NB4 (cell line): ENCODE results near the gene ARHGEF37.

Source experiments
- MYC ChIP-seq: IDR thresholded peaks from 2 replicates; pipeline ENCODE4 v1.6.1; 2011; ENCODE audit warnings: low read depth, low read length
- POLR2A ChIP-seq: IDR thresholded peaks from 2 replicates; pipeline ENCODE4 v1.6.1; 2011; ENCODE audit warnings: mild to moderate bottlenecking; ENCODE audit not compliant: insufficient read length; ENCODE audit errors: extremely low read depth
- TF ChIP-seq, protein P1 (sequence below): IDR thresholded peaks from one replicate; pipeline ENCODE4 v1.5.1; 2012; ENCODE audit warnings: low read depth, low read length

DNA sequence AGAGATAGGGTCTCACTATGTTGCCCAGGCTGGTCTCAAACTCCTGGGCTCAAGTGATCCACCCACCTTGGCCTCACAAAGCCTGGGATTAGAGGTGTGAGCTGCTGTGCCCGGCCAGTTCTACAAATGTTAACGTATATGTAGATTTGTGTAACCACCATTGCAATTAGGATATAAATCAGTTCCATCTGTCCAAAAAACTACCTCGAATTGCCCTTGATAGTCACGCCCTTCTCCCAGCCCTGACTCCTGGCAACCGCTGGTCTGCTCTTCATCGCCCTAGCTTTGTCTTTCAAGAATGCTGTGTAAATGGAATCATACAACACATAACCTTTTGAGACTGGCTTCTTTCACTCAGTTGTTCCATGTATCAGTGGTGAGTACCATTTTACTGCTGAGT lies 102.7 kb downstream of the ARHGEF37 start:
- TF ChIP-seq, protein P1, sequence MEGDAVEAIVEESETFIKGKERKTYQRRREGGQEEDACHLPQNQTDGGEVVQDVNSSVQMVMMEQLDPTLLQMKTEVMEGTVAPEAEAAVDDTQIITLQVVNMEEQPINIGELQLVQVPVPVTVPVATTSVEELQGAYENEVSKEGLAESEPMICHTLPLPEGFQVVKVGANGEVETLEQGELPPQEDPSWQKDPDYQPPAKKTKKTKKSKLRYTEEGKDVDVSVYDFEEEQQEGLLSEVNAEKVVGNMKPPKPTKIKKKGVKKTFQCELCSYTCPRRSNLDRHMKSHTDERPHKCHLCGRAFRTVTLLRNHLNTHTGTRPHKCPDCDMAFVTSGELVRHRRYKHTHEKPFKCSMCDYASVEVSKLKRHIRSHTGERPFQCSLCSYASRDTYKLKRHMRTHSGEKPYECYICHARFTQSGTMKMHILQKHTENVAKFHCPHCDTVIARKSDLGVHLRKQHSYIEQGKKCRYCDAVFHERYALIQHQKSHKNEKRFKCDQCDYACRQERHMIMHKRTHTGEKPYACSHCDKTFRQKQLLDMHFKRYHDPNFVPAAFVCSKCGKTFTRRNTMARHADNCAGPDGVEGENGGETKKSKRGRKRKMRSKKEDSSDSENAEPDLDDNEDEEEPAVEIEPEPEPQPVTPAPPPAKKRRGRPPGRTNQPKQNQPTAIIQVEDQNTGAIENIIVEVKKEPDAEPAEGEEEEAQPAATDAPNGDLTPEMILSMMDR: no peak
- TF ChIP-seq MYC (no peak), POLR2A (no peak)
